A549 (cell line): ENCODE data around the gene CSTF1. TPM values are rescaled to one million over a fixed set of nuclear protein-coding genes. Genes with fewer than 3 reads are reported as not detected.

Experiments used
- ATAC-seq, 2 experiments: fragments of 200-7000 bp in 1 of 2; fragments of >200 bp in 1 of 2; cut with Nextera tagmentation in 1 of 2; cut with Tn5 transposase in 1 of 2; 3 replicates each; pipeline versions ENCODE4 v1.8.0 to v1.9.1; 2018 to 2020; ENCODE audit warnings: mild to moderate bottlenecking in 1 of 2, moderate library complexity in 1 of 2
- CTCF ChIA-PET: fragments of 300-600 bp; sonication (Branson Sonifier 250); formaldehyde crosslinking; extraction: SDS; loops from one replicate; lab custom pipeline; 2021; ENCODE audit warnings: antibody characterized with exemption, inconsistent platforms; lab: Yijun Ruan, JAX
- POLR2A ChIA-PET: fragments of 350-600 bp; formaldehyde crosslinking; extraction: SDS; loops from one replicate; lab custom pipeline; 2021; ENCODE audit warnings: antibody characterized with exemption, inconsistent platforms; lab: Yijun Ruan, JAX
- DNase-seq, 2 experiments: peaks; one replicate each; pipeline versions ENCODE4 v3.0.0 to v3.0.0-alpha.2; 2011 to 2016; ENCODE audit warnings: low read depth in 1 of 2, low spot score in 1 of 2
- FAIRE-seq: peaks from 2 replicates; lab custom pipeline; 2011; peaks lifted over from hg19 to GRCh38; lab: Jason Lieb, UNC
- H3K27ac ChIP-seq, 2 experiments: fragments of >200 bp; sonication (Bioruptor Twin); formaldehyde crosslinking; 3 replicates each; pipeline ENCODE4 v1.5.1; 2016 to 2017
- H3K4me1 ChIP-seq: fragments of >200 bp; sonication (Bioruptor Twin); formaldehyde crosslinking; 3 replicates; pipeline ENCODE4 v1.6.1; 2016
- H3K4me2 ChIP-seq: fragments of >200 bp; sonication (Bioruptor Twin); formaldehyde crosslinking; 3 replicates; pipeline ENCODE4 v1.6.1; 2016
- H3K4me3 ChIP-seq: fragments of >200 bp; sonication (Bioruptor Twin); formaldehyde crosslinking; 3 replicates; pipeline ENCODE4 v1.5.1; 2016
- H3K9me3 ChIP-seq: fragments of >200 bp; sonication (Bioruptor Twin); formaldehyde crosslinking; 3 replicates; pipeline ENCODE4 v1.6.1; 2016
- BHLHE40 ChIP-seq: IDR thresholded peaks from 2 replicates; pipeline ENCODE4 v1.6.1; 2012; ENCODE audit warnings: low read depth, low read length, inconsistent platforms
- CBX2 ChIP-seq: fragments of 200-600 bp; sonication (generic); IDR thresholded peaks from 2 replicates; pipeline ENCODE4 v1.6.1; 2016; ENCODE audit warnings: low read depth, mild to moderate bottlenecking, borderline replicate concordance
- CEBPB ChIP-seq, 2 experiments: fragments of >200 bp in 1 of 2; sonication (Bioruptor Twin) in 1 of 2; formaldehyde crosslinking in 1 of 2; IDR thresholded peaks; 2 replicates each; pipeline ENCODE4 v1.6.1; 2012 to 2016
- CHD4 ChIP-seq: fragments of 200-600 bp; sonication (generic); IDR thresholded peaks from 2 replicates; pipeline ENCODE4 v1.6.1; 2016; ENCODE audit warnings: antibody characterized with exemption, mild to moderate bottlenecking, borderline replicate concordance
- ELK1 ChIP-seq: fragments of 150-350 bp; IDR thresholded peaks from 2 replicates; pipeline ENCODE4 v1.6.1; 2014; ENCODE audit warnings: low read depth, mild to moderate bottlenecking, low read length
- ESRRA ChIP-seq: fragments of 150-350 bp; IDR thresholded peaks from 2 replicates; pipeline ENCODE4 v1.6.1; 2014; ENCODE audit warnings: mild to moderate bottlenecking, low read length, borderline replicate concordance
- HOXA7 ChIP-seq: fragments of 250-450 bp; sonication (Bioruptor Pico); IDR thresholded peaks from 2 replicates; pipeline ENCODE4 v1.5.0; 2020; ENCODE audit warnings: mild to moderate bottlenecking, moderate library complexity
- HOXB13 ChIP-seq: fragments of 250-450 bp; sonication (Bioruptor Pico); IDR thresholded peaks from 2 replicates; pipeline ENCODE4 v1.5.0; 2020; ENCODE audit warnings: low read depth, mild to moderate bottlenecking, moderate library complexity
- JUNB ChIP-seq: fragments of >200 bp; sonication (Bioruptor Twin); formaldehyde crosslinking; IDR thresholded peaks from 2 replicates; pipeline ENCODE4 v1.6.1; 2016
- KDM1A ChIP-seq: fragments of 200-600 bp; sonication (generic); IDR thresholded peaks from 2 replicates; pipeline ENCODE4 v1.6.1; 2016; ENCODE audit warnings: low read depth, mild to moderate bottlenecking
- MAFK ChIP-seq: fragments of 450-650 bp; IDR thresholded peaks from 2 replicates; pipeline ENCODE4 v1.6.1; 2014; ENCODE audit not compliant: partially characterized antibody
- MAZ ChIP-seq: fragments of 150-350 bp; IDR thresholded peaks from 2 replicates; pipeline ENCODE4 v1.6.1; 2014; ENCODE audit warnings: antibody characterized with exemption, low read depth, low read length, borderline replicate concordance
- MYC ChIP-seq: IDR thresholded peaks from 2 replicates; pipeline ENCODE4 v1.6.1; 2012; ENCODE audit warnings: mild to moderate bottlenecking, inconsistent platforms, low read length, improper control_type of control experiment, borderline replicate concordance
- NFE2L2 ChIP-seq: fragments of 150-350 bp; conservative IDR thresholded peaks from 2 replicates; pipeline ENCODE4 v1.6.1; 2014; ENCODE audit warnings: low read length
- NR3C1 ChIP-seq: fragments of >200 bp; sonication (Bioruptor Twin); formaldehyde crosslinking; IDR thresholded peaks from 3 replicates; pipeline ENCODE4 v1.6.1; 2017
- PBX3 ChIP-seq: IDR thresholded peaks from 2 replicates; pipeline ENCODE4 v1.6.1; 2012
- POLR2A ChIP-seq: IDR thresholded peaks from 2 replicates; pipeline ENCODE4 v1.6.1; 2012; ENCODE audit warnings: mild to moderate bottlenecking, low read length
- POLR2AphosphoS2 ChIP-seq: conservative IDR thresholded peaks from 2 replicates; pipeline ENCODE4 v1.6.1; 2012; ENCODE audit warnings: low read length, improper control_type of control experiment, inconsistent platforms
- RNF2 ChIP-seq: fragments of 200-600 bp; sonication (generic); IDR thresholded peaks from 2 replicates; pipeline ENCODE4 v1.6.1; 2016; ENCODE audit warnings: low read depth, mild to moderate bottlenecking, antibody characterized with exemption, moderate library complexity, borderline replicate concordance
- ZNF302 ChIP-seq: fragments of 250-450 bp; sonication (Bioruptor Pico); IDR thresholded peaks from 2 replicates; pipeline ENCODE4 v1.9.0; 2021; ENCODE audit warnings: inconsistent platforms, mild to moderate bottlenecking, moderate library complexity
- ZSCAN20 ChIP-seq: fragments of 250-450 bp; sonication (Bioruptor Pico); IDR thresholded peaks from 2 replicates; pipeline ENCODE4 v1.8.0; 2022; ENCODE audit warnings: mild to moderate bottlenecking, moderate library complexity
- WGBS: methylation state at CpG from one replicate; pipeline ENCODE4 v1.1.6; 2017; ENCODE audit errors: missing lambda C conversion rate; 5-methylcytosine and 5-hydroxymethylcytosine counted together
- polyA plus RNA-seq, 4 experiments: library from polyadenylated mRNA; depleted of rRNA in 3 of 4; stranded (reverse); fragments of >200 nt; fragmentation: RNase III in 1 of 4; extraction: RNeasy Plus Mini Kit Qiagen cat#74134 plus additional on column Dnase treatment in 1 of 4; gene quantifications; 2 replicates in 3 of 4; 3 replicates in 1 of 4; pipeline ENCODE4 v1.2.3, GENCODE V29; 2011 to 2017
- TF ChIP-seq, protein P1 (sequence below): fragments of 250-450 bp; sonication (Bioruptor Pico); IDR thresholded peaks from 2 replicates; pipeline ENCODE4 v1.5.0; 2020; ENCODE audit warnings: low read depth, mild to moderate bottlenecking, moderate library complexity

CSTF1 gene
- polyA plus RNA-seq, 2 of the 4 experiments (the other 2 are of a cell fraction) = 40.9 to 79.9 TPM

DNA sequence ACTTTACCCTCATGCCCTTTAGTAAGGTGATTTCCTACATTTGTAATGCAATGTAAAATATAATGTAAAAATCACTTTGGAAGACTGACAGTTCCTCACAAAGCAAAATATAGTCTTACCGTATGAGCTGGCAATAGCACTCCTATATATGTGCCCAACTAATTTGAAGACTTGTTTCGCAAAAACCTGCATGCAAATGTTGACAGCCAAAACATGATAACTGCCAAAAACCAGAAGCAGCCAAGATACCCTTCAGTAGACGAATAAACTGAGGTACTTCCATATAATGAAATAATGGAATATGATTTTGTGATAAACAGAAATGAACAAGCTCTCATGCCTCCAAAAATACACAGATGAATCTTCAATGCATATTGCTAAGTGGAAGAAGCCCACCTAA, 14.1 kb upstream of the CSTF1 start:
- Histone ChIP-seq H3K4me2 (no peak overlapping the region), H3K4me1 (peaks cover 11% of the 10 kb centered on the region), H3K27ac (no peak overlapping the region), H3K4me3 (no peak overlapping the region), H3K9me3 (no peaks in the 10 kb centered on the region)
- DNase-seq (no peak), ATAC-seq (no peak), FAIRE-seq (no peak)
- ChIA-PET POLR2A (no interaction called here), CTCF (no interaction called here)
- 93% methylated on average over 3 of the region's 3 CpGs for WGBS
- TF ChIP-seq ZNF302 (CRISPR knock-in tag) = no peak
- TF ChIP-seq JUNB = no peak
- TF ChIP-seq NR3C1 = no peak
- no peak for TF ChIP-seq CHD4
- no peak for TF ChIP-seq CBX2
- TF ChIP-seq, protein P1, sequence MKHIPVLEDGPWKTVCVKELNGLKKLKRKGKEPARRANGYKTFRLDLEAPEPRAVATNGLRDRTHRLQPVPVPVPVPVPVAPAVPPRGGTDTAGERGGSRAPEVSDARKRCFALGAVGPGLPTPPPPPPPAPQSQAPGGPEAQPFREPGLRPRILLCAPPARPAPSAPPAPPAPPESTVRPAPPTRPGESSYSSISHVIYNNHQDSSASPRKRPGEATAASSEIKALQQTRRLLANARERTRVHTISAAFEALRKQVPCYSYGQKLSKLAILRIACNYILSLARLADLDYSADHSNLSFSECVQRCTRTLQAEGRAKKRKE (CRISPR knock-in tag) = no peak

DNA sequence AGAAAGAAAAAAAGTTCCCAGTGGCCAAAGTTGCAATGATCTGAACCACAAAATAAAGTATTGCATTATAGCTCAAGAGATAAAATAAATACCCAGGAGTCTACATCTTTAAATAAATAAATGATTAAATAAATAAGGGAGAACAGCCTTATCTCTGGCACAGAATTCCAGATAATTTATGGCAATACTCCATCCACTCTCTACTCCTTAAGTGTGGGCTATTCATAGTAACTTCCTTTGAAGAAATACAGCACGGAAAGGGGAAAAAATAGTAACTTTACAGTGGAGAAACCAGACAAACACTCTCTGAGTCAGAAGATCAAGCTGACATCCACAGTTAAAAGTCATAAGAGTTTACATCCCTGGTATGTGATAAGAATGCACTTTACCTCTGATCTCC, 12.1 kb upstream of the CSTF1 start:
- no peak for TF ChIP-seq HOXB13
- H3K4me3 ChIP-seq = no peak overlapping the region
- H3K4me1 ChIP-seq = no peaks in the 10 kb centered on the region; the same call in 2 of the 3 replicates
- POLR2A ChIA-PET = no interaction called here
- no peak for DNase-seq
- no peak for FAIRE-seq
- ATAC-seq = no peak
- WGBS = 82% methylated on average over 1 of the region's 1 CpG
- no peak overlapping the region for H3K27ac ChIP-seq
- CTCF ChIA-PET = interaction anchor here (1.6 to 1.7 kb wide), 2 partner anchors 18 to 19 kb away, joined by 3 to 5 read pairs; no protein-coding TSS in a partner anchor
- no peak overlapping the region for H3K4me2 ChIP-seq
- H3K9me3 ChIP-seq = no peaks in the 10 kb centered on the region

DNA sequence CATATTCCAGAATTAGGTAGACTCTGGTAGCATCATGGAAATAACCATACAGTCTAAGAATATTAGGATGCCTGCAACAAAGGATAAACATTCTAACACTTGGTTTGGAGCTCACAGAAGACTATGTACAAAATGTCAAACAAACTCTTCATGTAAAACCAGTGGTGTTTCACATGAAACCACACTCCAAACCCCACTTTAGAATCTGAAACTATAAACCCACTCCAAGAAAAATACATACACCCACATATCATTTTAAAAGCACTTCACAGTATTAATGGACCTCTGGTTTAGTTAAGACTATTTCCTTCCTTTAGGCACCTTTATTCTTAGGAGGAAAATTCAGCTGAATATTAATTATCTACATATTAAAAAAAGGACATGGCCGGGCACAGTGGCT, 10.9 kb upstream of the CSTF1 start:
- FAIRE-seq = no peak
- WGBS = 87% methylated on average over 1 of the region's 1 CpG
- CTCF ChIA-PET = interaction anchor here (0.7 to 1.7 kb wide), 2 partner anchors 9 to 17 kb away, joined by 3 to 5 read pairs; no protein-coding TSS in a partner anchor

DNA sequence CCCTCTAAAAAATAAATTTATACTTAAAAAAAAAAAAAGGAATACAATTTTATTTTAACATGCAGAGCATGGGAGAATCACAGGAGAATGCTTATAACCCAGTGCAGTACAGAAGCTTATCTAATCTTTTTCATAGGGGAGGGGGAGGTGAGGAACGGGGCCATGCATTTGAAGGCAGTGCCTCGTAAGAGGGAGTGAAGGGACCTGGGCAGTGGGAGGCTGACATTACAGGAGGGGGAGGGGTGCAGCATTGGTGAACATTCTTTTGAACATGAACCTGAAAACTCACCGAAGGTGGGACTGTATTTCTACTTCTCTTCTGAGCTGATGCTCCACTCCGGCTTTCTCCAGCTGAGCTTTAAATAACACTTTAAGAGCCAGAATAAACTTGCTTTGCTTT, 9.7 kb upstream of the CSTF1 start:
- Histone ChIP-seq H3K27ac (no peak overlapping the region), H3K9me3 (no peaks in the 10 kb centered on the region), H3K4me1 (peaks cover 4% of the 10 kb centered on the region; the same call in 1 of the 3 replicates), H3K4me3 (no peak overlapping the region)
- ATAC-seq (no peak), DNase-seq (no peak), FAIRE-seq (no peak)
- WGBS = 73% methylated on average over 4 of the region's 4 CpGs
- POLR2A ChIA-PET = interaction anchor here (1.4 kb wide), 1 partner anchor 9 kb away, joined by 6 read pairs; the partner anchor contains the start of genes AURKA and CSTF1
- no peak for TF ChIP-seq HOXA7 (CRISPR knock-in tag)
- TF ChIP-seq RNF2 = no peak
- TF ChIP-seq KDM1A = no peak
- no peak for TF ChIP-seq BHLHE40
- TF ChIP-seq, protein P1 (CRISPR knock-in tag) = no peak
- no peak for TF ChIP-seq MAZ
- no peak for TF ChIP-seq POLR2AphosphoS2
- TF ChIP-seq ESRRA = no peak
- TF ChIP-seq ZSCAN20 (CRISPR knock-in tag) = no peak
- no peak for TF ChIP-seq CBX2
- TF ChIP-seq CEBPB (IDR thresholded peaks at IDR 0.05) = no peak
- no peak for TF ChIP-seq PBX3
- TF ChIP-seq MYC = no peak
- TF ChIP-seq, all 56 proteins: peak for 0
- H3K4me2 ChIP-seq = no peak overlapping the region
- CTCF ChIA-PET = interaction anchor here (0.6 kb wide), 1 partner anchor 1088 kb away, joined by 3 read pairs; no protein-coding TSS in a partner anchor

More for the DNA sequence above, 10.9 kb upstream of the CSTF1 start:
- H3K4me2 ChIP-seq = no peak overlapping the region
- no peak for TF ChIP-seq NFE2L2
- TF ChIP-seq ESRRA = no peak
- TF ChIP-seq ELK1 = no peak
- no peak for TF ChIP-seq POLR2AphosphoS2
- TF ChIP-seq POLR2A = no peak
- TF ChIP-seq MAFK = no peak
- POLR2A ChIA-PET = no interaction called here
- DNase-seq = no peak
- peaks cover 3% of the 10 kb centered on the region; the same call in 1 of the 3 replicates for H3K4me1 ChIP-seq
- no peak overlapping the region for H3K4me3 ChIP-seq
- no peak overlapping the region for H3K27ac ChIP-seq
- no peaks in the 10 kb centered on the region for H3K9me3 ChIP-seq
- no peak for ATAC-seq
